Right lobe of liver (tissue), 6 donors: Measurements from ENCODE around the gene CDYL. TPM values are rescaled to one million over a fixed set of nuclear protein-coding genes. Genes with fewer than 3 reads are reported as not detected.

Source experiments
- ATAC-seq, 4 donors: fragments of 200-7000 bp; cut with Tn5 transposase; one replicate each; pipeline ENCODE4 v1.9.1; 2020; ENCODE audit warnings: mild to moderate bottlenecking in 4 of 4, moderate library complexity in 4 of 4
- DNase-seq, 3 donors: peaks; one replicate each; pipeline ENCODE4 v3.0.0-alpha.2; 2020
- H3K27ac ChIP-seq, 3 donors: fragments of 200-600 bp; one replicate each; pipeline ENCODE4 v1.8.0; 2022
- H3K27me3 ChIP-seq, 2 donors: fragments of 200-600 bp; one replicate each; pipeline ENCODE4 v1.8.0; 2022
- H3K36me3 ChIP-seq, 4 donors: fragments of 200-600 bp; sonication (generic) in 1 of 4; one replicate each; pipeline versions ENCODE4 v1.5.1 to v1.8.0; 2017 to 2022; ENCODE audit warnings: control low read depth in 1 of 4
- H3K4me1 ChIP-seq, 4 donors: fragments of 200-600 bp; sonication (generic) in 1 of 4; one replicate each; pipeline versions ENCODE4 v1.5.1 to v1.8.0; 2017 to 2022; ENCODE audit warnings: control low read depth in 1 of 4
- H3K4me3 ChIP-seq, 3 donors: fragments of 200-600 bp; one replicate each; pipeline ENCODE4 v1.8.0; 2022
- H3K9me3 ChIP-seq, 4 donors: fragments of 200-600 bp; sonication (generic) in 1 of 4; one replicate each; pipeline versions ENCODE4 v1.5.1 to v1.8.0; 2017 to 2022; ENCODE audit warnings: control low read depth in 1 of 4
- POLR2A ChIP-seq: fragments of 450-650 bp; IDR thresholded peaks from one replicate; pipeline ENCODE4 v1.6.1; 2017; ENCODE audit warnings: antibody characterized with exemption, mild to moderate bottlenecking
- WGBS: methylation state at CpG from one replicate; pipeline ENCODE4 v1.1.6; 2018; ENCODE audit warnings: low coverage, low lambda C conversion rate; ENCODE audit not compliant: insufficient coverage; ENCODE audit errors: missing lambda C conversion rate; 5-methylcytosine and 5-hydroxymethylcytosine counted together
- intact Hi-C, 2 donors: fragments of 100-400 bp; cut with DNase I; formaldehyde crosslinking; loops; one replicate each; pipeline versions ENCODE4 v1.11.2 to v1.14.1; 2022
- total RNA-seq, 6 experiments: library from RNA; depleted of rRNA in 2 of 6; stranded (reverse); fragments of >200 nt in 2 of 6; fragmentation: NEBNext Ultra II Directional in 3 of 6; extraction: Animal tissue kit (Norgen Biotek cat#: 25700) in 3 of 6; gene quantifications; one replicate each; pipeline versions ENCODE4 v1.1.0 to v1.2.4, GENCODE V29; 2016 to 2023
- TF ChIP-seq, protein P1 (sequence below), 4 donors: fragments of 200-600 bp in 3 of 4; fragments of 450-650 bp in 1 of 4; IDR thresholded peaks; one replicate each; pipeline versions ENCODE4 v1.5.1 to v1.8.0; 2016 to 2022; ENCODE audit warnings: antibody characterized with exemption in 4 of 4, mild to moderate bottlenecking in 2 of 4
- donor health status: DM: no; HTN: yes; CAD: no.
- donor health status: DM: no; HTN: no; CAD: no.
- donor health status: DM: no; HTN: no; CAD: no.
- donor health status: DM: no; HTN: yes; CAD: no.
- donor health status: DM: no; HTN: yes; CAD: no.

Gene CDYL
- total RNA-seq, 6 experiments from 2014 or later = 5.0 to 16.1 (median 13.1) TPM

DNA sequence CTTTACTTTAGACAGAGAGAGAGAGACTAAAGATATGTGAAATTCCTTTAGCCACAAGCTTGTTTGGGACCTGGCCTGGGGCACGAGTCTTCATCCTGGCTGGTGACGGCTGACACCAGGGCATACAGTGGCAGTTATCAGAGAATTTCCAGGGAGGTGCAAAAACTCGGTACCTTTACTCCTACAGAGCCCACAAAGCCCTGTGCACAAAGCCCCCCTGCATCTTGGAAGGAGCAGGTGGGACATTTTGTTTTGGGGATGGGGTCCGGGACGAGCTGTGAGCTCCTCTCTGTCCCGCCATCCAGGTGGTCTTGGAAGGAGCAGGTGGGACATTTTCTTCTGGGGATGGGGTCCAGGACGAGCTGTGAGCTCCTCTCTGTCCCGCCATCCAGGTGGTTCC is 198.8 kb downstream of the CDYL start:
- Histone ChIP-seq H3K27ac (no peak overlapping the region), H3K4me1 (no peaks in the 10 kb centered on the region), H3K36me3 (no peaks in the 10 kb centered on the region), H3K27me3 (no peaks in the 10 kb centered on the region), H3K4me3 (no peak overlapping the region), H3K9me3 (no peaks in the 10 kb centered on the region)
- intact Hi-C loops = no loop called here
- no peak for TF ChIP-seq POLR2A
- TF ChIP-seq, protein P1, sequence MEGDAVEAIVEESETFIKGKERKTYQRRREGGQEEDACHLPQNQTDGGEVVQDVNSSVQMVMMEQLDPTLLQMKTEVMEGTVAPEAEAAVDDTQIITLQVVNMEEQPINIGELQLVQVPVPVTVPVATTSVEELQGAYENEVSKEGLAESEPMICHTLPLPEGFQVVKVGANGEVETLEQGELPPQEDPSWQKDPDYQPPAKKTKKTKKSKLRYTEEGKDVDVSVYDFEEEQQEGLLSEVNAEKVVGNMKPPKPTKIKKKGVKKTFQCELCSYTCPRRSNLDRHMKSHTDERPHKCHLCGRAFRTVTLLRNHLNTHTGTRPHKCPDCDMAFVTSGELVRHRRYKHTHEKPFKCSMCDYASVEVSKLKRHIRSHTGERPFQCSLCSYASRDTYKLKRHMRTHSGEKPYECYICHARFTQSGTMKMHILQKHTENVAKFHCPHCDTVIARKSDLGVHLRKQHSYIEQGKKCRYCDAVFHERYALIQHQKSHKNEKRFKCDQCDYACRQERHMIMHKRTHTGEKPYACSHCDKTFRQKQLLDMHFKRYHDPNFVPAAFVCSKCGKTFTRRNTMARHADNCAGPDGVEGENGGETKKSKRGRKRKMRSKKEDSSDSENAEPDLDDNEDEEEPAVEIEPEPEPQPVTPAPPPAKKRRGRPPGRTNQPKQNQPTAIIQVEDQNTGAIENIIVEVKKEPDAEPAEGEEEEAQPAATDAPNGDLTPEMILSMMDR (IDR thresholded peaks at IDR 0.05) = no peak
- DNase-seq = no peak
- 44% methylated on average over 2 of the region's 8 CpGs for WGBS
- ATAC-seq = no peak

DNA sequence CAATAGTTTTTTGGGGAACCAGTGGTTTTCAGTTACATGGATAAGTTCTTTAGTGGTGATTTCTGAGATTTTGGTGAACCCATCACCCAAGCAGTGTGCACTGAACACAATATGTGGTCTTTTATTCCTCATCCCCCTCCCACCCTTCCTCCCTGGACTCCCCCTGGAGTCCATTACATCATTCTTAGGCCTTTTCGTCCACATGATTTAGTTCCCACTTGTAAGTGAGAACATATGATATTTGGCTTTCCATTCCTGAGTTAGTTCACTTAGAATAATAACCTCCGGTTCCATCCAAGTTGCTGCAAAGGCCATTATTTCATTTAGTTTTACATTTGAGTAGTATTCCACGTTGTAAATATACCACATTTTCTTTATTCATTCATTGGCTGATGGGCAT is 199.3 kb downstream of the CDYL start:
- H3K4me1 ChIP-seq = no peaks in the 10 kb centered on the region
- TF ChIP-seq, protein P1 (IDR thresholded peaks at IDR 0.05) = no peak
- TF ChIP-seq POLR2A = no peak
- WGBS = 53% methylated on average over 3 of the region's 3 CpGs
- no peaks in the 10 kb centered on the region for H3K9me3 ChIP-seq
- no peaks in the 10 kb centered on the region for H3K36me3 ChIP-seq
- H3K27ac ChIP-seq = no peak overlapping the region
- H3K27me3 ChIP-seq = no peaks in the 10 kb centered on the region
- H3K4me3 ChIP-seq = no peak overlapping the region
- intact Hi-C loops = no loop called here
- DNase-seq = no peak
- ATAC-seq = no peak

DNA sequence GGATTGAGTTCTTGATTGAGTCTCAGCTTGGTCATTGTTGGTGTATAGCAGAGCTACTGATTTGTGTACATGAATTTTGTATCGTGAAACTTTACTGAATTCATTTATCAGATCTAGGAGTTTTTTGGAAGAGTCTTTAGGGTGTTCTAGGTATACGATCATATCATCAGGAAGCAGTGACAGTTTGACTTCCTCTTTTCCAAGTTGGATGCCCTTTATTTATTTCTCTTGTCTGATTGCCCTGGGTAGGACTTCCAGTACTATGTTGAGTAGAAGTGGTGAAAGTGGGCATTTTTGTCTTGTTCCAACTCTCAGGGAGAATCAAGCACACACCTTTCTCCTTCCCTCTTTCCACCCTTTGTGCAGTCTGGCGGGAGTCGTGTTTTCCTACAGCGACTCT is 201.3 kb downstream of the CDYL start:
- no peak for ATAC-seq
- TF ChIP-seq, protein P1 (IDR thresholded peaks at IDR 0.05) = no peak
- TF ChIP-seq POLR2A = no peak

DNA sequence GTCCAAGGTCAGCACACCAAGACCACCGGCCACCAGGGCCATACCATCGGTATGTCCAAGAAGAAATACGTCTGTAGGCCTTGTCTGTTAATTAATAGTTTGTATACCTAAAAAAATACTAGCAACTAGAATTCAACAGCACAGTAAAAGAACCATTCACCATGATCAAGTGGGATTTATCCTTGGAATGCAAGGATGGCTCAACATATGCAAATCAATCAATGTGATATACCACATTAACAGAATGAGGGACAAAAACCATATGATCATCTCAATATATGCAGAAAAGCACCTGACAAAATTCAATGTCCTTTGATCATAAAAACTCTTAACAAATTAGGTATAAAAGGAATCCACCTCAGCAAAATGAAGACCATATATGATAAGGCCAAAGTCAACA is 203.2 kb downstream of the CDYL start:
- no peak for DNase-seq
- TF ChIP-seq POLR2A = no peak
- TF ChIP-seq, protein P1 (IDR thresholded peaks at IDR 0.05) = no peak
- WGBS = 0% methylated on average over 1 of the region's 3 CpGs
- no peak overlapping the region for H3K4me3 ChIP-seq
- H3K27ac ChIP-seq = no peak overlapping the region
- H3K4me1 ChIP-seq = no peaks in the 10 kb centered on the region
- intact Hi-C loops = no loop called here
- no peaks in the 10 kb centered on the region for H3K9me3 ChIP-seq
- no peak for ATAC-seq
- no peaks in the 10 kb centered on the region for H3K36me3 ChIP-seq
- H3K27me3 ChIP-seq = no peaks in the 10 kb centered on the region

More for the DNA sequence above, 201.3 kb downstream of the CDYL start:
- no peaks in the 10 kb centered on the region for H3K36me3 ChIP-seq
- no peak for DNase-seq
- no peaks in the 10 kb centered on the region for H3K9me3 ChIP-seq
- no peak overlapping the region for H3K4me3 ChIP-seq
- H3K27ac ChIP-seq = no peak overlapping the region
- WGBS = 56% methylated on average over 5 of the region's 5 CpGs
- H3K27me3 ChIP-seq = no peaks in the 10 kb centered on the region
- no peaks in the 10 kb centered on the region for H3K4me1 ChIP-seq
- intact Hi-C loops = no loop called here

DNA sequence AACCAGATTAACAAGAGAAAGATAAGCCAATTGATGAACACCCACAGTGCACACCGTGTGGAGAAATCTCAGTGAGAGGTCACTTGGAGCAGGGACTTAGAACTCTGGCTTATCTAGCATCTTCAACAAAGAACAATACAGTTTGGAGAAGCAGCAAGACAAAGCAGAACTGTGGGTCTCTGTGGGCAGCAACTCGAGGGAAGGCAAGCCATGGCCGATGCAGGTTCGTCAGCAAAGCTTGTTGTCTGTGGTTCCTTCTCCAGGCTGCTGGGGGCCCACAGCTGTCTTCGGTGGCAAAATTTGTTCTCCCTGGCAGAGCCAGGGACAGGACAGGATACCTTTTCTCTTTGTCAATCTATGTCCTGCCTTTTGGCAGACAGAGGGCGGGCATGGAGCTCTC is 205.6 kb downstream of the CDYL start:
- Histone ChIP-seq H3K4me1 (no peaks in the 10 kb centered on the region), H3K27ac (no peak overlapping the region), H3K27me3 (no peaks in the 10 kb centered on the region), H3K9me3 (no peaks in the 10 kb centered on the region), H3K4me3 (no peak overlapping the region), H3K36me3 (no peaks in the 10 kb centered on the region)
- intact Hi-C loops = no loop called here
- TF ChIP-seq, protein P1 (IDR thresholded peaks at IDR 0.05) = no peak
- no peak for TF ChIP-seq POLR2A
- no peak for ATAC-seq
- 51% methylated on average over 3 of the region's 6 CpGs for WGBS
- DNase-seq = no peak
